Middle frontal gyrus (tissue), 1 donor: ENCODE results near the gene GOLT1B.

Experiments used
- DNase-seq: peaks from one replicate; pipeline ENCODE4 v3.0.0-alpha.2; 2015; ENCODE audit warnings: low spot score; ENCODE audit errors: extremely low spot score

Gene GOLT1B

GRCh38 chr12:21562859-21563258 is 61.3 kb downstream of the GOLT1B start:
- no peak for DNase-seq

- DNase-seq = no peak
Observed at GRCh38 chr12:21566223-21566906, 64.8 kb downstream of the GOLT1B start.

GRCh38 chr12:21566907-21567394 is 65.4 kb downstream of the GOLT1B start:
- no peak for DNase-seq
